Smooth muscle cell of the umbilical artery (primary cell): ENCODE results near the gene IQCC. TPM values are rescaled to one million over a fixed set of nuclear protein-coding genes. Genes with fewer than 3 reads are reported as not detected.

ENCODE experiments used
- total RNA-seq: library from RNA; depleted of rRNA; stranded (reverse); fragments of >200 nt; gene quantifications from 2 replicates; pipeline ENCODE4 v1.2.3, GENCODE V29; 2014

The IQCC gene
- total RNA-seq: 0.97 and 2.1 TPM in 2 replicates

DNA sequence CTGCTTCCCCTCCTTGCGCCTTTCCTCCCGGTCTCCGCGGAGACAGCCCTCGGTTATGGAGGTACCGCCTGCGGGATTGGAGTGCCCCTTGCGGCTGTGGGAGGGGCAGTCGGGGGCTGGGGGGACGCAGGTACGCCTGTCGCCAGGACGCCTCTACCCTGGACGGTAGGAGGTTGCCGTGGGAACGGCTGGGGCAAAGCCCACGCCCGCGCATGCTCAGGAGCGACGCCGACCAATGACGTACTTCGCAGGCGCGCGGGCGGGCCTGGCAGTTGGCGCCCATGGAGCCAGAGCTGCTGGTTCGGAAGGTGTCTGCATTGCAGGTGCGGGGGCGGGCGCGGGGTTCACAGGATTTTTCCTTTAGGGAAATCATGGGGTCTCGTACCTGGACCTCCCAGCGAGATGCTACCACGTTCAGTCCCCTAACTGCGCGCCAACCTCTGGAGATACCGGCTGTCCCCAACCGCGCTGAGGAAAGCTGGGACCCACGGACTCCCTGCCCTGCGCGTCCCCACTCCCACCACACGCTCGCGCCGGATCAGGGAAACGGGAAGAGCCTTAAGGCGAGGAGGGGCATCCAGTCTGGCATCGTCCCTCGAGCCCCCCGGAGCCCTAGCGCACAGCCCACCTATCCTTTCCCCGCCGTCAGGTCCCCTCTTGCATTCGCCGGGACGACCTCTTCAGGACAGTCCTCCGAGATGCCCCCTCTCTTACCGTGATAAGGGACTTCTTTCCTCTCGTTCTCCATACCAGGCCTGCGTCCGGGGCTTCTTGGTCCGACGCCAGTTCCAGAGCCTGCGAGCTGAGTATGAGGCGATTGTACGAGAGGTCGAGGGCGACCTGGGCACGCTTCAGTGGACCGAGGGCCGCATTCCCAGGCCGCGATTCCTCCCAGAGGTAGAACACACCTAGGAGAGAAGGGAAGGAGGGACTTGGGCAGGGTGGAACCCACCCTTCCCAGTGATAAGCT lies at the start of gene IQCC:
IQCC (plus strand) TSS at position 271 of the 970 bp plus-strand sequence; CDS start at position 282, 11 bp downstream.

DNA sequence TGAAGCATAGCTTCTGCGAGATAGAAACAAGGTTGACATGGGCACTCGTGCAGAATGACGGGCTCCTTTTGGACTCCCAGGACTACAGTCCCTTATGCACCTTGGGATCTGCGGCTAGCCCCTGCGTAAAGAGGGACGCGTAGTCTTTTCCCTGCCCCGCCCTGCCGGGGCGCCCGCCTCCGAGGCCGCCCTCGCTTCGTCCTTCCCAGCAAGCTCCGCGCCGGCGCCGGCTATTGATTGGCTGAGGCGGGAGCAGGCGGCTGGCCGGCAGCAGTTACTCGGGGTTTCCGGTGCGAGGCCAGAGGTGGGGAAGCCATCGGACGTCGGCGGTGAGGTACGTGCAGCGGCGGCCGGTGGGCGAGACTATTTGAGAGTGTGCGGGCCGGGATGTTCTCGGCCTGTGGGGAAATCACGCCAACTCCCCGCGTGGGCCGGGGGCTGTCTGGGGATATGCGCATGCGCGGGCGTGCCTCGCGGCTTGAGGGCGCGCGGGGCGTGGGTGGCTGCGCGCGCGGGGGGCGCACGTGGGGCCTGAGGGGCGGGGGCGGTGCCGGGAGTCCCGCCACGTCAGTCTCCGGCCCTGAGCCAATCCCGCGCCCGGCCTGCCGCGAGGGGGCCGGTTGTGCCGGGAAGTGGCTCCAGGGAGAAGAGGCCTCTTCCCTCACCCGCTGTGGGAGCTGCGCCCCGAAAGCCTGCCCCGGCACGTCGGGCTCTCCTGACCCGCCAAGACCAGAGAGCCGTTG lies 25.9 kb upstream of the IQCC start, which contains the start of gene TXLNA:
TXLNA (plus strand) TSS at position 233 of the 743 bp plus-strand sequence. CDS start 671 bp downstream, outside the sequence.

DNA sequence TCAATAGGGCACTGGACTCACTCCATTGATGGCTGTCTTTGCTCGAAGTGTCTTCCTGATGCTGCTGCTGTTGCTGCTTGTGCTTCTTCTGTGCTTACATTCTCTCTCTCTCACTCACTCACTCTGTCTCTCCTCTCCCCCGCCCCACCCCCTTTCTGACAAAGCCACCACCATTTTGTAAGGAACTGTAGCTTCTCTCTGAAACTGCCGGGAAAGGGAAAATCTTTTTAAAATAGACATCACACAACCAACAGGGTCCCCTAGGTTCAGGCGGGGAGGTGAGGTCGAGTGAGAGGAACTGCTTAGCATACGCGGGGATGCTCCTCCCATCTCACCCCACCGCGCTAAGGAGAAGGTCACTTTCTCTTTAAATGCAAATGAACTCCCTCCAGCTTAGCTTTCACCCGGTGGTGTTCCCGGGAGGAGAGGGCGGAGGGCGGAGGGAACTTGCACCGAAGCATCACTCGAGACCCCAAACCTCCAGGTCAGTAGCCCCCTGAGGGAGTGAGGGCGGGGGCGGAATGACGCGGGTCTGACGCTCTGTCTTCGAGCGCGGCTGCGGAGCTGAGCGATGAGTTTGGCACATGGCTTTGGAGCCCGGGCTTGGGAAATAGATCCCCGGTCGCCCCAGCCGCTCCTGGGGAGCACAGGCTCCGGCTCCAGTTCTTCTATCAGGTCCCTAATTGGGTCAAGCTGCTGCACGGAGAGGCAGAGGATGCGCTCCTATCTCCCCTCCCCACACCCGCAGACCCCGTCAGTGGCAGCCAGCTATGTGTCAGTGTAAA lies 5.1 kb upstream of the IQCC start, which contains the start of gene CCDC28B:
CCDC28B (plus strand) TSS at position 370 of the 785 bp plus-strand sequence. CDS start 1,341 bp downstream, outside the sequence.

DNA sequence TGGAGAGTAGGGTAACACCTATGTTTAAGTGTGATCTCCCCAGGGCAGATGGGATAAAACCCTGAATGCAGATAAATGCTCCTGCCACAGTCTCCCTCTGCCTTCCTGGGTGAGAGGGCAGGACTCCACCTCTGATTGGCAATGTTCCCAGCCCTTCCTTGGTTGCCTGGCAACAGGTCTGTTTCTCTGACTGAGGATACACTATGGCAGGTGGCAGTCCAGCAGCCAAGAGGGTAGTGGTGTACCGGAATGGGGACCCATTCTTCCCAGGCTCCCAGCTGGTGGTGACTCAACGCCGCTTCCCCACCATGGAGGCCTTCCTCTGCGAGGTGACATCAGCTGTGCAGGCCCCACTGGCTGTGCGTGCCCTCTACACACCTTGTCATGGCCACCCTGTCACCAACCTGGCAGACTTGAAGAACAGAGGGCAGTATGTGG lies 3.4 kb downstream of the IQCC start, which contains the start of gene DCDC2B:
DCDC2B (plus strand) TSS at position 199 of the 438 bp plus-strand sequence; CDS start at position 204, 5 bp downstream.

DNA sequence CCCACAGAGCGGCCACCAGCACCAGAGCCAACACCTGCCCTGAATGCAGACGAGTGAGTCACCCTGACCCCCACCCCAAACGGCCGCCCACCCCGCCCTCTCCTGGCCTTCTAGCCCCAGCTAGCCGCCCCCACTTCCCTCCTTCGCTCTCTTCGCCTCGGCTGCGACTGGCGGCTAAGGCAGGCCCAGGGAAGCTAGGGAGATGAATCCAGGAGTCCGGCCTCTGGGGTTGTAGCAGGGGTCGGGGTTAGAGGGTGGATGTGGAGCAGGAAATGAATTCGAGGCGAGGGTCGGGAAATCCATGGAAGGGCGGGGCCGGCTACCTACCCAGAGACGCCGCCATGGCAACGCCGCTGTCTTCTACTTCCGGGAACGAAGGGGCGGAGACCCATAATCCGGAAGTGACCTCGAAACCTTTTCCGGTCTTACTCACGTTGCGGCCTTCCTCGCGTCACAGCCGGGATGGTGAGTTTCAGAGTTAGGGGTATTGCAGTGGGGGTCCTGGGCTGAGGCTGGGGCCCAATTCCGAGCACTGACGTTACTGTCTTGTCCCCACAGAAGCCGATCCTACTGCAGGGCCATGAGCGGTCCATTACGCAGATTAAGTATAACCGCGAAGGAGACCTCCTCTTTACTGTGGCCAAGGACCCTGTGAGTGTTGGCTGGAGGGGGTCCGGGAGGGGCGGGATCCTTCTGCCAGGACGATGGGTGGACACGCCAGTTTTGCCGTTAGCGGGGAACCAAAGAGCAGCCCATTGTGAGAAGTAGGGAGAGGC lies 16.7 kb downstream of the IQCC start, which contains the start of the genes EIF3I and TMEM234:
EIF3I (plus strand) TSS at position 428 of the 776 bp plus-strand sequence; CDS start at position 463, 35 bp downstream.
TMEM234 (minus strand) TSS at position 374 of the 776 bp plus-strand sequence; CDS start at position 343, 31 bp downstream.

DNA sequence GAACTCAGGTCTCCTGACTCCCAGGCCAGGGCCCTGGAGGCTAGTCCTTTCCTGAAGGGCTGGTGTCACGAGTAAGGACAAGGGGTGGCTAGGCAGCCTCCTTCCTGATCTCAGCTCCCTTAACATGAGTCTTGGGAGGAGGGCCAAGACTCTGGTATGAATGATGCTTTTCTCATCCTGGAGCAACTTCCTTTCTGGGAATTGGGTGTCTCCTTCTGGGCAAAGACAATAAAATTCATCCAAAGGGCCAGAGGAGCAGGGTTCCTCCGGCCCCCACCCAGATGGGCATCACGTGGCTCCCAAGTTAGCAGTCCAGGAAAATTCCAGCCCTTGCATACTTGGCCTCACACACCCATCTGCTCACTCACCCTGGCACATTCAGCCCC lies 41.4 kb downstream of the IQCC start, which contains the start of gene FAM167B:
FAM167B (plus strand) TSS at position 335 of the 386 bp plus-strand sequence. CDS start 200 bp downstream, outside the sequence.

DNA sequence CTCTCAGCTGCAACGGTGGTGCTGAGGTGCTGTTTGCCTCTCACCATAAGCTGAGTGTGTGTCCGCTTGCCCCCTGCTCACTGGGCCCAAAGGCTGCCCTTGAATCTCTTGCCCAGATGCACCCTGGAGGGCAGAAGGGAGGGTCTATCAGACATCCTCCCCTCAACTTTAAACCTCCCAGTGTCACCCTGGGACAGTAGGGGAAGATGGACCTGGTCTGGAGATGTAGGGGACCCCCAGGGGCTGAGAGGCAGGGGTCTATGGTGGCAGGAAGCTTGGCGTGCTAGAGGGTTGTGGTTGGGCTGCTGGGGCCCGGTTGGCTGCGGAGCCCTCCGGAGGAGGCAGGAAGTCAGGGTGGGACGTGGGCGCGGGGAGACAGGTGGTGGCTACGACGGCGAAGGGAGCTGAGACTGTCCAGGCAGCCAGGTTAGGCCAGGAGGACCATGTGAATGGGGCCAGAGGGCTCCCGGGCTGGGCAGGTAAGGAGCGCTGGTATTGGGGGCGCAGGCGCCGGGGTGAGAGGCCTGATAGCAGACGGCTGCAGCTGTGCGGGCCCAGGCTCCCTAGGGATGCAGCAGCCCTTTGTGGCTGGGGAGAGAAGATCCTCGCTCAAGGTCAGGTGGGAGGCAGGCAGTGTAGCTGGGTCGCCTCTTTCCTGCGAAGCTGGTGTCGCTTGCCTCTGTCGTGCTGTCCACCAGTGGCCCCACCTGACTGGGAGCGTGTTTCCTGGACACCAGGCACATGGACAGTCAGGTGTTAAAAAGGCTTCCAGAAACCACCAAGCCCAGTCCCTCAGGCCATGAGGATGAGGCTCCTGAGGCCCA lies 45.6 kb downstream of the IQCC start, which contains the start of gene LCK:
LCK (plus strand) TSS at position 373 of the 824 bp plus-strand sequence. CDS start 23,065 bp downstream, outside the sequence.

Other genes starting within 250 kb of the IQCC start
- 47.8 and 94.2 TPM in 2 replicates for gene KHDRBS1, start 191.8 kb upstream of the IQCC start, total RNA-seq
- gene TMEM39B, start 132.7 kb upstream of the IQCC start, total RNA-seq: 3.6 and 6.0 TPM in 2 replicates
- 38.3 and 52.5 TPM in 2 replicates for gene KPNA6, start 97.6 kb upstream of the IQCC start, total RNA-seq
- gene TXLNA, start 26.0 kb upstream of the IQCC start, total RNA-seq: 73.9 and 85.5 TPM in 2 replicates
- gene CCDC28B, start 5.1 kb upstream of the IQCC start, total RNA-seq: 12.8 and 15.4 TPM in 2 replicates
- not detected in 2 replicates for gene DCDC2B, start 3.4 kb downstream of the IQCC start, total RNA-seq
- 17.0 and 18.1 TPM in 2 replicates for gene TMEM234, start 16.7 kb downstream of the IQCC start, total RNA-seq
- 278 and 316 TPM in 2 replicates for gene EIF3I, start 16.7 kb downstream of the IQCC start, total RNA-seq
- 0.78 TPM in 1 of 2 replicates, not detected in the other for gene FAM167B, start 41.6 kb downstream of the IQCC start, total RNA-seq
- not detected in 2 replicates for gene LCK, start 45.6 kb downstream of the IQCC start, total RNA-seq
- gene HDAC1, start 86.4 kb downstream of the IQCC start, total RNA-seq: 75.1 and 78.2 TPM in 2 replicates
- 28.5 and 46.6 TPM in 2 replicates for gene MARCKSL1, start 130.6 kb downstream of the IQCC start, total RNA-seq
- gene FAM229A, start 156.8 kb downstream of the IQCC start, total RNA-seq: 0.83 and 1.2 TPM in 2 replicates
- 0.30 TPM in 1 of 2 replicates, not detected in the other for gene TSSK3, start 156.9 kb downstream of the IQCC start, total RNA-seq
- 71.9 and 76.3 TPM in 2 replicates for gene BSDC1, start 188.8 kb downstream of the IQCC start, total RNA-seq